Glutamatergic neuron (in vitro differentiated cells): ENCODE data around the gene UNK. TPM values are rescaled to one million over a fixed set of nuclear protein-coding genes. Genes with fewer than 3 reads are reported as not detected.

Experiments used
- DNase-seq: peaks from one replicate; pipeline ENCODE4 v3.0.0; 2022
- H3K27ac Mint-ChIP-seq: one replicate; pipeline ENCODE4 v1.8.0; 2020; ENCODE audit warnings: mild to moderate bottlenecking, mixed read lengths, inconsistent platforms; ENCODE audit not compliant: unreplicated experiment
- H3K27me3 Mint-ChIP-seq: one replicate; pipeline ENCODE4 v1.8.0; 2020; ENCODE audit warnings: mild to moderate bottlenecking, moderate library complexity, mixed read lengths, inconsistent platforms; ENCODE audit not compliant: unreplicated experiment
- H3K36me3 Mint-ChIP-seq: one replicate; pipeline ENCODE4 v1.8.0; 2020; ENCODE audit warnings: mild to moderate bottlenecking, mixed read lengths, inconsistent platforms; ENCODE audit not compliant: unreplicated experiment
- H3K4me1 Mint-ChIP-seq: one replicate; pipeline ENCODE4 v1.8.0; 2020; ENCODE audit warnings: mild to moderate bottlenecking, low read depth, mixed read lengths, inconsistent platforms; ENCODE audit not compliant: unreplicated experiment
- H3K4me3 Mint-ChIP-seq: one replicate; pipeline ENCODE4 v1.8.0; 2020; ENCODE audit warnings: mild to moderate bottlenecking, mixed read lengths, inconsistent platforms; ENCODE audit not compliant: unreplicated experiment
- H3K9me3 Mint-ChIP-seq: one replicate; pipeline ENCODE4 v1.8.0; 2020; ENCODE audit warnings: mild to moderate bottlenecking, moderate library complexity, mixed read lengths, inconsistent platforms; ENCODE audit not compliant: unreplicated experiment
- total RNA-seq: library from RNA; stranded (reverse); fragmentation: NEBNext Ultra II Directional; extraction: Animal tissue kit (Norgen Biotek cat#: 25700); gene quantifications from one replicate; pipeline ENCODE4 v1.2.1, GENCODE V29; 2021; ENCODE audit not compliant: unreplicated experiment
- TF ChIP-seq, protein P1 (sequence below): fragments of 200-600 bp; sonication (generic); IDR thresholded peaks from one replicate; pipeline ENCODE4 v1.5.0; 2021; ENCODE audit not compliant: partially characterized antibody, unreplicated experiment

UNK gene
- total RNA-seq, 1 donor from 2014 or later: 65.5 TPM

- H3K4me1 Mint-ChIP-seq: peaks cover 31% of the 10 kb centered on the region
- DNase-seq: peak; percentile 25
- no peak overlapping the region for H3K4me3 Mint-ChIP-seq
- no peaks in the 10 kb centered on the region for H3K36me3 Mint-ChIP-seq
- peaks cover 14% of the 10 kb centered on the region for H3K9me3 Mint-ChIP-seq
- H3K27me3 Mint-ChIP-seq: peaks cover 9% of the 10 kb centered on the region
- TF ChIP-seq, protein P1, sequence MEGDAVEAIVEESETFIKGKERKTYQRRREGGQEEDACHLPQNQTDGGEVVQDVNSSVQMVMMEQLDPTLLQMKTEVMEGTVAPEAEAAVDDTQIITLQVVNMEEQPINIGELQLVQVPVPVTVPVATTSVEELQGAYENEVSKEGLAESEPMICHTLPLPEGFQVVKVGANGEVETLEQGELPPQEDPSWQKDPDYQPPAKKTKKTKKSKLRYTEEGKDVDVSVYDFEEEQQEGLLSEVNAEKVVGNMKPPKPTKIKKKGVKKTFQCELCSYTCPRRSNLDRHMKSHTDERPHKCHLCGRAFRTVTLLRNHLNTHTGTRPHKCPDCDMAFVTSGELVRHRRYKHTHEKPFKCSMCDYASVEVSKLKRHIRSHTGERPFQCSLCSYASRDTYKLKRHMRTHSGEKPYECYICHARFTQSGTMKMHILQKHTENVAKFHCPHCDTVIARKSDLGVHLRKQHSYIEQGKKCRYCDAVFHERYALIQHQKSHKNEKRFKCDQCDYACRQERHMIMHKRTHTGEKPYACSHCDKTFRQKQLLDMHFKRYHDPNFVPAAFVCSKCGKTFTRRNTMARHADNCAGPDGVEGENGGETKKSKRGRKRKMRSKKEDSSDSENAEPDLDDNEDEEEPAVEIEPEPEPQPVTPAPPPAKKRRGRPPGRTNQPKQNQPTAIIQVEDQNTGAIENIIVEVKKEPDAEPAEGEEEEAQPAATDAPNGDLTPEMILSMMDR: no peak
- H3K27ac Mint-ChIP-seq: no peak overlapping the region
Measured at GRCh38 chr17:75825149-75825552, 40.5 kb downstream of the UNK start.

DNA sequence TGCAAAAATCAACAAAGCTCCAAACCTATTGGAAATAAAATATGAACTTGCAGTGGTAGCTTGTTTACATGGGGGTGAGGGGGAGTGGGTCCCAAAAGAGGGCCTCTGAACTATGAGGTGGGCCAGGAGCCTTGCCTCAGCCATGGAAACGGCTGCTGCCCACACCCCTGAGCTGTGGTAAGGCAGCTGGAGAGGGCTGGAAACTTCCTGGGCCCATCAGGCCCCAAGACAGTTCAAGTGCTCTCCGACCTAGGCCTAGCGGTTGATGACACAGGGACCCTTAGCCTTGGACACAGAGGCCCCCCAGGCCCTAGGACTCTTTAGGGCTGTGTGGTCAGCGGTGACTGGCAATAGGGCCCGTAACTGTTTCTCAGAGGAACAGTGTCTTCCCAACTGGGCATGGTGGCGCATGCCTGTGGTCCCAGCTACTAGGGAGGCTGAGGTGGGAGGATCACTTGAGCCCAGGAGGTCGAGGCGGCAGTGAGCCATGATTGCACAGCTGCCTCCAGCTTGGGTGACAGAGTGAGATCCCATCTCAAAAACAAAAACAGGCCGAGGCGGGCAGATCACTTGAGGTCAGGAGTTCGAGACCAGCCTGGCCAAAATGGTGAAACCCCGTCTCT lies 41.3 kb downstream of the UNK start:
- Mint-ChIP-seq H3K4me3 (no peak overlapping the region), H3K36me3 (no peaks in the 10 kb centered on the region), H3K27me3 (peaks cover 9% of the 10 kb centered on the region), H3K4me1 (peaks cover 28% of the 10 kb centered on the region), H3K27ac (no peak overlapping the region), H3K9me3 (peaks cover 11% of the 10 kb centered on the region)
- TF ChIP-seq, protein P1: no peak
- no peak for DNase-seq

GRCh38 chr17:75826561-75827307 lies 42.1 kb downstream of the UNK start:
- DNase-seq: peak; percentile 13
- peaks cover 22% of the 10 kb centered on the region for H3K4me1 Mint-ChIP-seq
- TF ChIP-seq, protein P1: no peak
- H3K27me3 Mint-ChIP-seq: peaks cover 9% of the 10 kb centered on the region
- peak overlapping the region; percentile 70 for H3K4me3 Mint-ChIP-seq
- H3K27ac Mint-ChIP-seq: peak overlapping the region; percentile 93
- H3K36me3 Mint-ChIP-seq: no peaks in the 10 kb centered on the region
- H3K9me3 Mint-ChIP-seq: peaks cover 11% of the 10 kb centered on the region

- H3K4me1 Mint-ChIP-seq: peaks cover 20% of the 10 kb centered on the region
- no peaks in the 10 kb centered on the region for H3K36me3 Mint-ChIP-seq
- TF ChIP-seq, protein P1: peak; percentile 92
- DNase-seq: peak; percentile 91
- H3K9me3 Mint-ChIP-seq: peaks cover 8% of the 10 kb centered on the region
- H3K27ac Mint-ChIP-seq: peak overlapping the region; percentile 93
- H3K27me3 Mint-ChIP-seq: peaks cover 9% of the 10 kb centered on the region
- H3K4me3 Mint-ChIP-seq: peak overlapping the region; percentile 70
Measured at GRCh38 chr17:75827308-75828075, 42.9 kb downstream of the UNK start.
